NCI-H2227 (cell line): ENCODE measurements around the gene PTPN3.
A peak's percentile ranks its signal among the peaks of the same experiment; 100 is the strongest.

Experiments
- DNase-seq: peaks from one replicate; lab custom pipeline; 2025; ENCODE audit not compliant: unreplicated experiment; lab: John Stamatoyannopoulos, UW

The PTPN3 gene

DNA sequence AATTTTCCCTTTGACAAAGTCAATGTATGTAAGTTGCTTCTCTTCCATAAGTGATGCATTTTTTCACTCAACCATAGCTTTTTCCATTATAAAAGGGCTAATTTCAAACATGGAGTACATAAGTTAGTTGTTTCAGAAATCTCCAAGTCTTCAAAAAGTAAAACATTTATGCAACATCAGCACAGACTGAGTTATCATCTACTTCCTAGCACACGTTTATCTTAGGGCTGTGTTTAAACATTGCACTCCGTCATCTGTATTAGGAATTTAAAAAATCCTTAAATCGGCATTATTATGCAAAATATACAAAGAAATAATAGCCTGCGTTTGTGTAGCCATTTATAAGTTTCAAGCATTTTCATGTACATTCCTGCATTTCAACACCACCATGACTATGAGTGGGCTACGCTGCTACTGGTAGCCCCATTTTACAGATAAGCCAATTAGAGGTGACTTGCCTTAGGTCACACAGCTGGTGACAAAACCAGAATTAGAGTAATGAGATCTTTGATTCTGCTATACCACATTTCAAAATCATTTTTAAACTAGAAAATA, 43.4 kb downstream of the PTPN3 start:
- no peak for DNase-seq

- DNase-seq, result no peak
Observed at GRCh38 chr9:109454041-109454440, 44.1 kb downstream of the PTPN3 start.

GRCh38 chr9:109453210-109453842, 44.8 kb downstream of the PTPN3 start:
- no peak for DNase-seq

DNA sequence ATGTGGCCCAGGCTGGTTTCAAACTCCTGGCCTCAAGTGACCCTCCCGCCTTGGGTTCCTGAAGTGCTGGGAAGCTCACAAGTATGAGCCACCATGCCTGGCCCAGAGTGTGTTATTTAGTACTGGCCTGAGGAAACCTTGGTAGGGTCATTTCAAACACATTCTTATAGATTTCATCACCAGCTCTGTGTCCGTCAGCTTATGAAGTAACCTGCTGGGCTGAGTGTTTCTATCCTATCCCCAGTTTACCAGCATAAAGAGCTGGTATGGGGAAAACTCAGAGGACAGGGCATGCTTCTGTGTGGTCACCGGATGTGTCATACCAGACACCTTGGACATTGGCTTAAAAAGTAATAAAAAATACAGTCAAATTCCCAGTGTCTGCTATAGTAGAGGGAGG, 45.3 kb downstream of the PTPN3 start:
- DNase-seq, result no peak

- no peak for DNase-seq
Observed at GRCh38 chr9:109451311-109452025, 46.6 kb downstream of the PTPN3 start.

- no peak for DNase-seq
Observed at GRCh38 chr9:109450346-109450745, 47.8 kb downstream of the PTPN3 start.

GRCh38 chr9:109449036-109449798, 48.9 kb downstream of the PTPN3 start:
- no peak for DNase-seq

- no peak for DNase-seq
Observed at GRCh38 chr9:109448223-109448622, 49.9 kb downstream of the PTPN3 start.

DNA sequence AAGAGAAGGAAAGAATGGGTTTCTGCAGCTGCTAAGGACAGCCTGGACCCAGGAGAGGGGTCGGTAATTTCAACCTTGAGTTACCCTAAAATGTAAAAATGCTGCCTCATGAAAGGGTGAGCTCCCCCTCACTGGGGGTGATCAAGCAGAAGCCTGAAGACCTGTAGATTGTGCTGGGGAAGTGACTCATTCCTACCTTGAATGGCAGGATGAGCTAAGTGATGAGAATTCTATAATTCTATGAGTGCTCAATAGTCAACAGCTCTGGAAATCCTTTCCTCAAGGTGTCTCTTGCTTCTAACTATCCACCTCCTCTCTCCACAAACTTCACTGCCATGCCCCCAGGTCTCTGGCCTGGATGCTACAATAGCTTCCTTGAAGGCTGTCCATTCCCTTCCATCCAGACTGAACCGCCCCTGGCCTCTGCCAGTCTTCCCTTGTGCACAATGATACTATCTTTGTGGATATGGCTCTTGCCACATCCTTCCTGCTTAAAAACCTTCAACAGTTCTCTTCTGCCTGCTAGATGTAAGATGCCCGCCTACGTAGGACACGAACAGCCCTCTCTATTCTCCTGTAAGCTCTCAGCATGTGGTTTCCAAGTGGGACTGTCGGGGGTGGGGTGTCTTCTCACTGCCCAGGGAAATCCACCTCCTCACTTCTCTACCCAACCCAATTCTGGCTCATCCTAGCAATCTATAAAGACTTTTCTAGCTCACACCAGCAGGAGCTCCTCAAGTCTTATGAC, 50.6 kb downstream of the PTPN3 start:
- DNase-seq, result no peak

DNA sequence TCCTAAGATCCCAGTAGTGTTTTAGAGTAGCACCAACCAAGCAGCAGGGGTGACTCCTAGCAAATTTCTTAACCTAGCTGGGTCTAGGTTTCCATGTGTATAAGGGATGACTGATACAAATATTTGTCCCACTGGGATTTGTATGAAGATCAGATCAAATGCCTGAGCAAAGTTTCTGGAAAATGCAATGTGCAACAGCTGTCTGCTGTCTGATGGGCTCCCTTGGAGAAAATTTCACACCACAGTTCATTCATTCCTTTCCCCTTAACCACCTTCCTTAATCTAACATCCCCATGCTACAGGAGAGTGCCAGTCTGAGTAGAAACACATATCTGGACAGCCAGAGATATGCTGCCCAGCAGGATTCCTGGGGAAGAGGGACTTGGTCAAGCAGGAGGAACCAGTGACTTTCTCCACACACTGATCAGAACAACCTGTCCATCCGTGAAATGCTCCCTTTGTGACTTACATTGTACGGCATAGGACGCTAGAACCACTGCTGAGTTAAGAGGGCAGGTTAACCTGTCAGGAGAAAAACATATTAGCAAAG, 53.3 kb downstream of the PTPN3 start:
- DNase-seq, result no peak

- DNase-seq, result no peak
Observed at GRCh38 chr9:109442716-109443115, 55.4 kb downstream of the PTPN3 start.

GRCh38 chr9:109441296-109441695, 56.8 kb downstream of the PTPN3 start:
- DNase-seq, result no peak

DNA sequence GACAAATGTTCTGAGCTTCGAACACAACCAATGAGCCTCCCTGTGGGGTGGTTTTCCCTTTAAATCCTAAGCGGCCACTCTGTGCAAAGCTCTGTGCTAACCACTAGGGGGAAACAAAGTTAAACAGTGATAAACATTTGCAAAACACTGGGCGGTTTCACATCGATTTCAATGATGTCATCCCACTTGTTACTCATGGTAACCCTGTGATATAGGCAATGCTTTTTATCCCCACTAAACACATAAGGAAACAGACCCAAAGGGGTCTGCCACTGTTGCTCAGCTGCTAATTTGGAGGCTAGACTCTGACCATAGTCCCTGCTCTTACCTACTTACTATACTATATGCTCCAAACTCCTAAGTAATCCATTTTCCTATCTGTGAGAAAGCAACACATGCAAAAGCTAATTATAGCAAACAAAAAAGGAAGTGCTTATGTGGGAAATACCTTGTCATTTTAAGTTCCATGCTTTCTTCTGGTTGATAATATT, 57.3 kb downstream of the PTPN3 start:
- DNase-seq, result peak; percentile 78

GRCh38 chr9:109440117-109440515, 58.0 kb downstream of the PTPN3 start:
- no peak for DNase-seq

GRCh38 chr9:109439378-109440116, 58.6 kb downstream of the PTPN3 start:
- no peak for DNase-seq

DNA sequence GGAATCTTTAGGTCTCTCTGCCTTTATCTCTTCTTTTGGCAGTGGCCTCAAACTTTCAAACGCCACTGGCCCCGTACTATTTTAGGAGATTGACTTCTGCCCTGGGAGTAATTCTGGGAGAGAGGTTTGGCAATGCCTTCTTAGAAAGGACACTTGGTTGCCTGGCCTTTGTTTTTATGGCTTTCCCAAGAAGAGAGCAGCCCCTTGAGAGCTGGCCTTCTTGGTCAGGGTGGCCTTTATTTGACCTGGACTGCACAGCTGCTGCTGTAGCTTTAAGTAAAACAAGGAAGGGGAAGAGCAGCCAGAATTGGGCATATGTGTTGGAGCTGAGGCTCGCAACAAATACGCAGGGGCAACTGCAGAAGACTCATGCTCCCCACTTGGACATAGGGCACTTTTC, 60.8 kb downstream of the PTPN3 start:
- DNase-seq, result no peak

DNA sequence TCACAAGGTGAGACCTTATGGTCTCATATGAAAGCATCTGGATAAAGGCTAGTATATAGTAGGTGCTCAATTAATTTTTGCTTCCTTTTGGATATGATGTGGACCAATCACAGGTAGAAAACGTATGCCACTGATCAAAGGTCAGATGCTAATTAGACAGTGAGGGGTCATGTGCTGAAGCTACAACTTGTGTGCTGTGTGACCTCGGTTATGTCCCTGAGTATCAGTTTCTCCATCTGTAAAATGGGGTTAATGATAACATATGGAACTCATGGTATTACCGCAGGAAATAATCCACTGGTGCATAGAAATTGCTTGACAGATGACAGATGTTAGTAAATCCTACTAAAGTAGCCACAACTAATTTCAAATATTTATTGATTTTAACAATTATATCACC, 62.0 kb downstream of the PTPN3 start:
- DNase-seq, result no peak

DNA sequence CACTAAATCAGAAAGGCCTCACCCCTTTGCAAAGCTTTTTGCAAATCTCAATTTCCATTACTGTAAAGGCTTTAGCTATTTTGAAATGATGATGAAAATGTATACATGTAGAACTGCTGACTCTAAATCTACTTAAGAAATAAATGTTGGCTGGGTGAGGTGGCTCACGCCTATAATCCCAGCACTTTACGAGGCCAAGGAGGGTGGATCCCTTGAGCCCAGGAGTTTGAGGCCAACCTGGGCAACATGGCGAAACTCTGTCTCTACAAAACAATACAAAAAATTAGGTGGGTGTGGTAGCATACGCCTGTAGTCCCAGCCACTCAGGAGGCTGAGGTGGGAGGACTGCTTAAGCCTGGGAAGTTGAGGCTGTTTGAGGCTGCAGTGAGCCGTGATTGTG, 64.6 kb downstream of the PTPN3 start:
- DNase-seq, result no peak

DNA sequence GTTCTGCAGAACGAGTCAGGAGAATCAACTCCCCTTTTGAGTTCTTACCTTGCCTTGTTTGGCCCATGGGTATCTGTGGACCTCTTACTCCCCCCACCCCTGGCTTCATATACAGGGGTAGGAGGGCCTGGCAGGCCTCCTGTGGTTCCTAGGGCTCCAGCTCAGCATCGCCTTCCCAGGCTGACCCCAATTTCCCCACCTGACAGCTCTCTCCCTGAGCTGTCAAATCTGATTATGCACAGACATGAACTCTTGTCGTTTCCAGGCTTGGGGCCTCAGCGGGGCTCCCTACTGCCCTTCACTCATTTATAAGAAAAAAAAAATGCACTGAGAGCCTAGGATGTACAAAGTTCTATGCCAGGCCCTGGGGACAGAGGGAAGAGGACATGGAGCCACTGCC, 67.9 kb downstream of the PTPN3 start:
- DNase-seq, result no peak

GRCh38 chr9:109428854-109429253, 69.3 kb downstream of the PTPN3 start:
- DNase-seq, result no peak
